ENCODE measurements around the gene APBA2.
A peak's percentile ranks its signal among the peaks of the same experiment; 100 is the strongest.

Gene APBA2

GRCh38 chr15:29014493-29014892 lies 128.7 kb downstream of the APBA2 start:
- peaks cover 17% of the 10 kb centered on the region for H3K4me1 ChIP-seq (ENCODE audit: insufficient read depth, poor library complexity, severe bottlenecking)
- no peaks in the 10 kb centered on the region for H3K9me3 ChIP-seq (ENCODE audit: severe bottlenecking)
- H3K27ac ChIP-seq (ENCODE audit: poor library complexity, severe bottlenecking), result no peak overlapping the region
- no peak overlapping the region for H3K4me3 ChIP-seq (ENCODE audit: severe bottlenecking)
- ATAC-seq (ENCODE audit: low read depth) (no peak), DNase-seq (ENCODE audit: low spot score) (no peak)
- TF ChIP-seq CTCF (IDR thresholded peaks at IDR 0.05; ENCODE audit: poor library complexity, severe bottlenecking), result no peak
- no peaks in the 10 kb centered on the region for H3K36me3 ChIP-seq (ENCODE audit: low read depth)
- no peaks in the 10 kb centered on the region for H3K27me3 ChIP-seq (ENCODE audit: insufficient read depth, poor library complexity, severe bottlenecking)

DNA sequence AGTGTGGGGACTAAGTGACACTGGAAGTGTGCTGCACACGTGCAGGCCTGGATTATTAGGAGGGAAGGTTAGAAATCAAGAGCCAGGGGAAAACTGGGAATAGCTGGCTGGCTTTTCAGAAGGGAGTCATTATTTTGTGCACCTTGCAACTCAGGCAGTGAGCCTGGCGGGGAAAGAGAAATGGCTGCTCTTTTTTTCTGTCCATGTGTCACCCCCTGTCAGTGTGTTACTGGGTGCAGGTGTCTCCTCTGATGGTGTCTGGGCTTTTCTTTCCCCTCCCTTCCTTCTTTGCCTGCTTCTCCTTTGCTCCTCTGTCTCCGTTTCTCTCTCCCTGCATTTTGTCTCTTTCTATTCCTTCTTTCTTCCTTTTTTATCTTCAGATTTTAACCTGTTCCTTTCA lies 130.7 kb downstream of the APBA2 start:
- no peak for TF ChIP-seq CTCF (IDR thresholded peaks at IDR 0.05; ENCODE audit: poor library complexity, severe bottlenecking)
- no peaks in the 10 kb centered on the region for H3K36me3 ChIP-seq (ENCODE audit: low read depth)
- H3K4me1 ChIP-seq (ENCODE audit: insufficient read depth, poor library complexity, severe bottlenecking), result peaks cover 17% of the 10 kb centered on the region
- DNase-seq (ENCODE audit: low spot score), result no peak
- no peak for ATAC-seq (ENCODE audit: low read depth)
- H3K27me3 ChIP-seq (ENCODE audit: insufficient read depth, poor library complexity, severe bottlenecking), result no peaks in the 10 kb centered on the region
- no peaks in the 10 kb centered on the region for H3K9me3 ChIP-seq (ENCODE audit: severe bottlenecking)
- no peak overlapping the region for H3K27ac ChIP-seq (ENCODE audit: poor library complexity, severe bottlenecking)
- H3K4me3 ChIP-seq (ENCODE audit: severe bottlenecking), result no peak overlapping the region

DNA sequence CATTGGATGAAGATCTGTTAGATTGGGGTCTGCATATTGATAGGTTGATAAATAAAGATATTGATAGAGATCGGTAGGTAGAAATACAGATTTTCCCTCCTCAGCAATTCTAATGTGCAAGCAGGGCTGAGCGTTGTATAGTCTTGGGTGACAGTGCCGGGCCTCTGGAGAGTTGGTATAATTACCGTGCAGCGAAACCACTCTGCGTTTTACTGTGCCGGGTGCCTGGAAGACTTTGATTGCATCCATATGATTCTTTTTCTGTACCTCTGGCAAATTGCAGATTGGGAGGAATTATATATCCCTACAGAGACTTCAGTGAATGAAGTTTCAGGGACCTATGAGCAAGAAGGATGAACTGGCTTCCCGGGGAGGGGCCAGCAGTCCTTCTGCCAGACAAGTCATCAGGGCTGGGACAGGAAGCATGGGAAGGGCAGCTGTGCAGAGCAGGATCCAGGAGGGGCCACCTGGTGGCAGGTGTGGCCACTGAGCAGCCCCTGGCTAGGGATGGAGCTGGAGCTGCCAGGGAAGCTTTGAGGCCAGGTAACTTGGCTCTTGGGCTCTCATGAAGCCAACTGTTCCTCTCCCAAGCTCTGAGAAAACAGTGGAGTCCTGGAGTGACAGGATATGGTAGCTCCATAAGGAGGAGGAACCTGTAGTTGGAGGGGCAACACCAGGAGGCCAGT lies 132.5 kb downstream of the APBA2 start:
- peak; percentile 71 for DNase-seq (ENCODE audit: low spot score)
- Histone ChIP-seq H3K36me3 (ENCODE audit: low read depth) (no peaks in the 10 kb centered on the region), H3K27ac (ENCODE audit: poor library complexity, severe bottlenecking) (no peak overlapping the region), H3K4me3 (ENCODE audit: severe bottlenecking) (no peak overlapping the region), H3K4me1 (ENCODE audit: insufficient read depth, poor library complexity, severe bottlenecking) (peaks cover 12% of the 10 kb centered on the region), H3K27me3 (ENCODE audit: insufficient read depth, poor library complexity, severe bottlenecking) (no peaks in the 10 kb centered on the region), H3K9me3 (ENCODE audit: severe bottlenecking) (no peaks in the 10 kb centered on the region)
- TF ChIP-seq CTCF (IDR thresholded peaks at IDR 0.05; ENCODE audit: poor library complexity, severe bottlenecking), result peak; percentile 39
- ATAC-seq (ENCODE audit: low read depth), result peak; percentile 77

GRCh38 chr15:29018995-29019976 lies 133.5 kb downstream of the APBA2 start:
- Histone ChIP-seq H3K27me3 (ENCODE audit: insufficient read depth, poor library complexity, severe bottlenecking) (no peaks in the 10 kb centered on the region), H3K4me3 (ENCODE audit: severe bottlenecking) (no peak overlapping the region), H3K27ac (ENCODE audit: poor library complexity, severe bottlenecking) (no peak overlapping the region), H3K4me1 (ENCODE audit: insufficient read depth, poor library complexity, severe bottlenecking) (peaks cover 2% of the 10 kb centered on the region), H3K9me3 (ENCODE audit: severe bottlenecking) (no peaks in the 10 kb centered on the region), H3K36me3 (ENCODE audit: low read depth) (no peaks in the 10 kb centered on the region)
- TF ChIP-seq CTCF (IDR thresholded peaks at IDR 0.05; ENCODE audit: poor library complexity, severe bottlenecking), result no peak
- ATAC-seq (ENCODE audit: low read depth) (no peak), DNase-seq (ENCODE audit: low spot score) (no peak)
